SK-MEL-5 (cell line): ENCODE results near the gene GGA1. TPM values are rescaled to one million over a fixed set of nuclear protein-coding genes. Genes with fewer than 3 reads are reported as not detected.
A peak's percentile ranks its signal among the peaks of the same experiment; 100 is the strongest.
"Not testable (repeated sequence)": the region's sequence is repeated elsewhere in the genome, so short reads cannot be mapped to it uniquely, and the experiment has no call there.

Experiments
- DNase-seq: peaks from one replicate; pipeline ENCODE4 v3.0.0-alpha.2; 2016; ENCODE audit warnings: low read depth, low spot score
- in situ Hi-C: cut with HindIII; loops from 2 replicates; pipeline ENCODE4 v1.10.0; 2016; ENCODE audit warnings: low sequenced_read_pairs, high pct_unique_total_duplicates, low pct_unique_long_range_greater_than_20kb
- total RNA-seq: library from RNA; depleted of rRNA; stranded (reverse); fragments of >200 nt; shearing (Covaris generic); gene quantifications from 2 replicates; pipeline ENCODE4 v1.2.3, GENCODE V29; 2014

GGA1 gene
- total RNA-seq, 1 experiment from 2014 or later: 70.3 TPM

DNA sequence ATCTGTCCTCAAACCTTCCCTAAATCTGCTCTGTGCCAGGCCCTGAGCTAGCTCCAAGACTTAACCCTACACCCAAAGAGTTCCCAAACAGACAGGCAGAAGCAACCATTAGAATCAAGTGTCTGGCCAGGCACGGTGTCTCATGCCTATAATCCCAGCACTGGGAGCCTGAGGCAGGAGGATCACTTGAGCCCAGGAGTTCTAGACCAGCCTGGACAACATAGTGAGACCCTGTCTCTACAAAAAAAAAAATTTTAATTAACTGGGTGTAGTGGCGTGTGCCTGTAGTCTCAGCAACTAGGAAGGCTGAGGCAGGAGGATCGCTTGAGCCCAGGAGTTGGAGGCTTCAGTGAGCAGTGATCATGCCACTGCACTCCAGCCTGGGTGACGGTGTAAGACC is 47.9 kb downstream of the GGA1 start:
- DNase-seq, in situ Hi-C loops: not testable (repeated sequence)

DNA sequence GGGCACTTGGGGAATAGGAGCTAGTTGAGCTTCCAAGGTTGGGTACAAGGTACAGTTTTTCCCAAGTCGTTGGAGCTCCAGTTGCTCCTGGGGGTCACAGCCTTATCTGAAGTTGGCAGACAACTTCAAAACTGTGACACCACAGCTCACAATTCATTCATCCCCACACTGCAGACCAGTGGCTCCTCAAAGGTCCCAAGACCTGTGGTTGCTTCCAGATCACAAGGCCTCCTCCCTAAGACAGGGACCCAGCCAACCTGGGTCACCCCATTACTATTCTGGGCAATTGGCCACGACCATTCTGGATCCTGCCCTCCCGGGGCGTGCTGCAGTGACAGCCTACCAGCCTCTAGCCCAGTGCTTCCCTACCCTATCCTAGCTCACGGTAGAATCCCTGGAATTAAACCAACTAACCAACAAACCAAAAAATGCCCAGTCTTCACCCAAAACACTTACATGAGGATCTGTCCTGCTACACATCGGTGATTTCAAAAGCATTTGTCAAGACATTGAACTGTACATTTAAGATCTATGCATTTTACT is 49.0 kb downstream of the GGA1 start:
- peak; percentile 40 for DNase-seq
- in situ Hi-C loops: no loop called here

DNA sequence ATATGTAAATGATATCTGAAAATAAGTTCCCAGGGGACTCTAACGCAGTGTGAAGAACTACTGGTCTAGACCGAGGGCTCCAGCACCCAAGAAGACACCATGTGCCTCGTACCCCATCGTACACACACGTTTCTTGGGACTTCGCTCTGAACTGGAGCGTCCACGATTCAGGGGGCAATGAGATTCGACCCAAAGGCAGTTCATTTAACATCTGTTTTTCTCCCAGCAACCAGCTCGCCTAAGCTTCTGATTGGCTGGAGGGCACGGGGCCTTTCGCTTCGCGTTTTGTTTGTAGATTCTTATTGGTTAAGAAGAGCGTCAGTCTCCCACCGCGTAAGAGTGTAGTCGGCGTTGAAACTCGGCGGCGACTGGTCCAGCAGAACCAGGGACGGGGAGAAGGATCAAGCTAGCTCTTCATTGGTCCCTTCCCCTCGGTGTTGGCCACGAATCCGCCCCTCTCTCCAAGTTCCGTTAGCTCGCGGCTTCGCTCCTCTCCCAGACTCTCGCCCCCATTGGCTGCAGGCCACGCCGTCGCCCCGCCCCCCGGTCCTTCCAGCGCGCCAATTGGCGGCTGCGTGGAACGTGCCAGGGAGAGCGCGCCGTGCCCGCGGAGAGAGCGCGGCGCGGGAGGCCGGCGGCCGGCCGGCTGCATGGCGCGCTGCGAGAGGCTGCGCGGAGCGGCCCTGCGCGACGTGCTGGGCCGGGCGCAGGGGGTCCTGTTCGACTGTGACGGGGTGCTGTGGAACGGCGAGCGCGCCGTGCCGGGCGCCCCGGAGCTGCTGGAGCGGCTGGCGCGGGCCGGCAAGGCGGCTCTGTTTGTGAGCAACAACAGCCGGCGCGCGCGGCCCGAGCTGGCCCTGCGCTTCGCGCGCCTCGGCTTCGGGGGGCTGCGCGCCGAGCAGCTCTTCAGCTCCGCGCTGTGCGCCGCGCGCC is 49.8 kb downstream of the GGA1 start, which contains the start of gene PDXP:
Gene PDXP (plus strand): TSS at position 591 of the 933 bp plus-strand sequence. CDS start 60 bp downstream, at position 651.
- peak; percentile 100 for DNase-seq
- in situ Hi-C loops: no loop called here

DNA sequence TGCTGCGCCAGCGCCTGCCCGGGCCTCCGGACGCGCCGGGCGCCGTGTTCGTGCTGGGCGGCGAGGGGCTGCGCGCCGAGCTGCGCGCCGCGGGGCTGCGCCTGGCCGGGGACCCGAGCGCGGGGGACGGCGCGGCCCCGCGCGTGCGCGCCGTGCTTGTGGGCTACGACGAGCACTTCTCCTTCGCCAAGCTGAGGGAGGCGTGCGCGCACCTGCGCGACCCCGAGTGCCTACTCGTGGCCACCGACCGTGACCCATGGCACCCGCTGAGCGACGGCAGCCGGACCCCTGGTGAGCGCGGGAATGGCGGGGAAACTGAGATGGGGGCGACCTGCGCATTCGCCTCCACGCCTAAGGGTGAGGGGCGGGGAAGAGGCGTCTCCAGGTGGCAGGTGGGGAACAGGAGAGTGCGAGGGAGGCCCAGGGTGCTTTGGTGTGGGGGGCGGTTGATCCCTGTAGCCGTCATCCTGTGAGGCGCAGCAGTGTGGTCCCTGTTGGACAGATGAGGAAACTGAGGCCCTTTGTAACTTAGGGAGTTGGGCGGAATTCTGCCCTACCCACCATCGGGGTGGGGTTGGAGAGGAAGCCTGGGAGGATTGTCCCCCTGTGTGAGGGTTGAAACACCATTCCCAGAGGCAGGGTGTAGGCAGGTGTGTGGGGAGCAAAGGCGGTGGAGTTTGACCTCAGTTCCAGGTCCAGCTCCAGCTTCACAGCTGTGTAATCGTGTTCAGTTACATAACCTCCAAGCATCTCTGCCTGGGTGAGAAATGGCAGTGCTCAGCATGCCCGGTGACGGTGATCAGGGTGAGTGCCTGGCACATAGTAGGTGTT is 50.6 kb downstream of the GGA1 start:
- in situ Hi-C loops: no loop called here
- no peak for DNase-seq

DNA sequence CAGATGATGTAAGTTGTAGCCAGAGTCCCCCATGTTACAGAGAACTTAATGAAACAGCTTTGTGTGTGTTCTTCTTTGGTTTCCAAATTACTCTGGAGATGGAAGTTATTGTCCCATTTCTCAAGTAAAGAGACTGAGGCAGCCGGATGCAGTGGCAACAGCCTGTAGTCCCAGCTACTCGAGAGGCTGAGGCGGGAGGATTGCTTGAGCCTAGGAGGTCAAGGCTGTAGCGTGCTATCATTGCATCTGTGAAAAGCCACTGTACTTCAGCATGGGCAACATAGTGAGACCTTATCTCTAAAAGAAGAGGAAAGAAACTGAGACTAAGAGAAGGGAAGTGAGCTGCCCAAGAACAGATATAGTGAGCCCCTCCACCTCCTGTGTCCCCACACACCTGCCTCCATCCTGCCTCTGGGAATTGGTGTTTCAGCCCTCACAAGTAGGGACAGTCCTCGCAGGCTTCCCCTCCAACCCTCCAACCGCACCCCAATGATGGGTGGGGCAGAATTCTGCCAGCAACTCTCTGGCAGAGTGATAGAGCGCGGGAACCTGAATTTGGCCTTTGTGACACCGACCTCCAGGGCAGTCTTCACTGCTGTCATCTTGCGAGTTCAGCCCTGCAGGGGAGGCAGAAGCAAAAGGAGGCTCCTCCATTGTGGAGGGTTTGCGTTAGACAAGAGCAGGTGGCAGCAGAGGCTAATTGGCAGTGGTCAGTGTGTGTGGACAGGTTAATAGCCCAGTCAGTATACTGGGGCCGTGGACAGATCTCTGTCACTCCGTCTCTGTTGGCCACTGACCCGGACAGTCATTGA is 51.5 kb downstream of the GGA1 start:
- no peak for DNase-seq
- in situ Hi-C loops: no loop called here

DNA sequence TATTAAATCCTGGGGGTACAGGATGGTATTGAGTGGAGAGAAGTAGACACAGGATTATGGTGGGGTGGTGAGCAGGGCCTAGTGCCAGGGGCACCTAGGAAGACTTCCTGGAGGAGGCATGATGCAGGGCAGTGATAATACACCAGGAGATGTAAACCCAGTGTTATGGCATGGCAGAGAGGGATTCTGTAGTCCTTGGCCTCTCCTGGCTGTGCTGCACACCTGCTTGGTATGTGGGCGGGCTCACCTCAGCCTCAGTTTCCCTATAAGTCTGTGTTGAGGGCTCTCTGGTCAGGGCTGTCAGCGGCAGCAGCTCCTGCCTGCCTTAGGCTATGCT is 52.0 kb downstream of the GGA1 start:
- in situ Hi-C loops: no loop called here
- no peak for DNase-seq

DNA sequence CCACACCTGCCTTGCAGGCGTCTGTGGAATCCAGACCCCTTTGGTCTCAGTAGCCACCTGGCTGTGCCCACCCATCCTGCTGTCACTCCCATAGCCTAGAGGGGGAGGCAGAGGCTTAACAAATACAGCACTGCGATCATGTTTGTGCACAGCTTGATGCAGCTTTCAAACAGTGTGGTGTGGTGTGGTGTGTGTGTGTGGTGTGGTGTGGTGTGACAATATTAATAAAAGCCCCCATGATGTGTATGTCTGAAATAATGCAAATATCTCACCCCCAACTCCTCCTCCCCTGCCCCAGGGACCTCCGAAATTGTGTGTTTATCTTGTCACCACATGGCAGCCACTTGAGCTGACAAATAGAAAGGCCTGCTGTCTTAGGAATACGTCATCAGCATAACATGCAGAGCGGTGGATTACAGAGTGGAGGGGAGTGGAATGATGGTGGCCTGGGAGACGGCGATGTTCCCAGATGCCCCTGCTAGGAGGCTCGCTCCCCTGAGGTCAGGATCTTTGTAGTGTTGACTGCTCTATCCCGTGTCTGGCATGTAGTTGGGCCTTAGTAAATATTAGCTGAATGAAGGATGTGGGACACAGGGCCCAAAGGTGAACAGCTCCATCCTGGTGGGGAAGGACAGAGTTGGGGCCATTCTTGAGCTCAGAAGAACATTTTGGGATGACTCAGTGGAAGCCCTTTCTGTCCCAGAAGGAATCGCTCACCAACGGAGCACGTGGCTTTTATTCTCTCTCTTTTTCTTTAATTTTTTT is 52.7 kb downstream of the GGA1 start:
- in situ Hi-C loops: no loop called here
- peak; percentile 86 for DNase-seq

DNA sequence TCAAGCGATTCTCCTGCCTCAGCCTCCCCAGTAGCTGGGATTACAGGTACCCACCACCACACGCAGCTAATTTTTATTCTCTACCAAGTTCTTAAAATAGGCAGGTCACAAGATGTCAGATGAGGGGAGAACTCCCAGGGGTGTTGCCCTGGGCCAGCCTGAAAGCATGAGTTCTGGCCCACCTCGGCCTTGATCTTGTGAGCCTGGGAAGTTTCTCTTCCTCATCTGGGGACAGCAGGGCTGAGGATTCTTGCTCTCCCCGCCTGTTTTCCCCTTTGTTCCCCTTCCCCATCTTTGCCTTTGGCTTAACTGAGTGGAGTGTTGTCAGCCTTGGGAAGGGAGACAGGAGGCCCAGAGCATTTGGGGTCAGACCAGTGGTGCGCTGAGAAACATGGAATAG is 53.4 kb downstream of the GGA1 start:
- in situ Hi-C loops: no loop called here
- DNase-seq: no peak

DNA sequence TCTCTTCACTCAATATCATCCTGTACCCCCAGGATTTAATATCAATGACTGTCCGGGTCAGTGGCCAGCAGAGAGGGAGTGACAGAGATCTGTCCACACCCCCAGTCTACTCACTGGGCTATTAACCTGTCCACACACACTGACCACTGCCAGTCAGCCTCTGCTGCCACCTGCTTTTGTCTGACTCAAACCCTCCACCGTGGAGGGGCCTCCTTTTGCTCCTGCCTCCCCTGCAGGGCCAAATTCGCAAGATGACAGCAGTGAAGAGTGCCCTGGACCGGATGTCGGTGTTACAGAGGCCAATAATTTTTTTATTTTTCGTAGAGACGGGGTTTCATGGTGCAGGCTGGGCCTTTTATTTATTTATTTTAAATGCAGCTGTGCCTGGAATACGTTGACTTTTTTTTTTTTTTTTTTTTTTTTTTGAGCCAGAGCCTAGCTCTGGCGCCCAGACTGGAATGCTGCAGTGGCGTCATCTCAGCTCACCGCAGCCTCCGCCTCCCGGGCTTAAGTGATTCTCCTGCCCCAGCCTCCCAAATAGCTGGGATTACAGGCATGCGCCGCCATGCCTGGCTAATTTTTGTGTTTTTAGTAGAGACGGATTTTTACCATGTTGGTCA is 55.0 kb downstream of the GGA1 start:
- in situ Hi-C loops: no loop called here
- no peak for DNase-seq

DNA sequence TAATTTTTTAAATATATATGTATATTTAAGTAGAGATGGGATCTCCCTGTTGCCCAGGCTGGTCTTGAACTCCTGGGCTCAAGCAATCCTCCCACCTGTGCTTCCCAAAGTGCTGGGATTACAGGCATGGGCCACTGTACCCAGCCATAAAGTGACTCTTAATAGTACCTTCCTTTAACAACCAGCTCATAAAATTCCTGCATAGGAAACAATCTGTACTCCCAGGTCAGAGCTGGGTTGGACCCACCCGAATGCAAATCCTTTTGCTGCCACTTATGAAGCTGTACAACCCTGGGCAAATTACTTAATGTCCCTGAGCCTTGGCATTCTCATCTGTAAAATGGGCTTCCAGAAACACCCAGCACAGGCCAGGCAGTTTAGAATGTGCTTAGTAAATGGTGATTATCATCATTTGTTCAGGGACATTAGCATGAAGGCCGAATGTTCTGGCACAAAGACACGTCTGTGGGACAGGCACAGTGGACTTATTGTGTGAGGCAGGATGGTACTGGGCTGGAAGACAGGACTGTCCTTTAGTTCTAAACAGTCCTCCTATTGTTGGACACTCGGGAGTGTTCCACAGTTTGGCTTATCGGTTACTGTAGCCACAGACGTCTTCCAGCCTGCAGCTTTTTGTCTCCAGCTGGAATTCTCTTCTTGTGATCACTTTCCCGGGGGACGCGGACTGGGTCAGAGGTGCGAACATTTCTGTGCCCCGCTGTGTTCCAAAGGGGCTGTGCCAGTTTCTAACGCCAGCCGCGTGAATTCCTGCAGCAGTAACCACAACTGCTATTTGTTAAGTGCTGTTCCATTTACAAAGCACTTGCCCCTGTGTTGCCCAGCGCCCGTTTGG is 55.8 kb downstream of the GGA1 start:
- peak; percentile 100 for DNase-seq
- in situ Hi-C loops: no loop called here

DNA sequence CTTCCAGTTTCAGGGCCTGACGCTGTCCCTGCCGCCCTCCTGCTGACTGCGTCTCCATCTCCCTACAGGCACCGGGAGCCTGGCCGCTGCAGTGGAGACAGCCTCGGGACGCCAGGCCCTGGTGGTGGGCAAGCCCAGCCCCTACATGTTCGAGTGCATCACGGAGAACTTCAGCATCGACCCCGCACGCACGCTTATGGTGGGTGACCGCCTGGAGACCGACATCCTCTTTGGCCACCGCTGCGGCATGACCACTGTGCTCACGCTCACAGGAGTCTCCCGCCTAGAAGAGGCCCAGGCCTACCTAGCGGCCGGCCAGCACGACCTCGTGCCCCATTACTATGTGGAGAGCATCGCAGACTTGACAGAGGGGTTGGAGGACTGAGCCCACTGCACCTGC is 56.9 kb downstream of the GGA1 start:
- DNase-seq: no peak
- in situ Hi-C loops: no loop called here

DNA sequence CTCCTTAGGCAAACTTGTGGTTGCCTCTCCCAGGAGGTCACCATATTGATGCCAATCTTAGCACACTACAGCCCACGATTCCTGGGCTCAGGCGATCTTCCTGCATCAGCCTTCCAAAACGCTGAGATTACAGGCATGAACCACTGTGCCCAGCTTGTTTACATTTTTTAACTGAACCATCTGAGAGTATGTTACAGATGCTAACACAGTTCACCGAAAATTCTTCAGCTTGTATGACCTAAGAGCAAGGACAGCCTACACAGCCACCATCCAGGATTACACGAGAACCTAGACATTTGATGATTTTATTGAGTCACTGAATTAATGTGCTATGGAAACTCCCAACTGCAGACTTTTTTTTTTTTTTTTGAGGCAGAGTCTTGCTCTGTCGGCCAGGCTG is 61.0 kb downstream of the GGA1 start:
- no peak for DNase-seq
- in situ Hi-C loops: no loop called here

DNA sequence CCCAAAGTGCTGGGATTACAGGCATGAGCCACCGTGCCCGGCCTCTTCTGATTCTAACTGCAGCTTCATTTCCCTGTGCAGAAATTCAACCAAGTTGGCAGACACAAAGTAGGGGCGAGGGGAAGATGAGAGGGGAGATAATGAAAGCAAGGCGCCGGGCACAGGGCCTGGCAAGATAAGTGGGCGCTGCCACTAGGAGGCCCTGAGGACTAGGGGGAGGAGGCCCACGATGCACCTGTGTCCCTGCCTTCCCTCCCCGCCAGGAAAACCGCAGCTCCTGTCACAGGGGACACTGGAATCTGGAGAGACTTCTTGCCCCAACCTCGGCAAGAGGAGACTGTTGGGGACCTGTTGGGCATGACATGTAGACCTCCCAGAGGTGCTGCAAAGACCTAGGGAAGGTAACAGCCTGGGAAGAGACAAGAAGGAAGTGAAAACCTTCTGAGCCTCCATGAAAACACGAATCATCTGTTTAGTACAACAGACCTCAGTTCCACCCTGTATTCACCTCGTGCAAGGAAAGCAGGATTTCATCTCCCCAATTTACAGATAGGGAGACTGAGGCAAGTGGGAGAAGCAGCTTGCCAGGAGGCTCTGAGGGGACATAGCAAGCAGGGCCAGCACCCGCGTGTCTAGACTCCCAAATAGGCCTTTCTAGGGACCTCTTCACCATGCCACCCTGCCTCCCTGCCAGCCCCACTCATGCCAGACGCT is 63.7 kb downstream of the GGA1 start:
- in situ Hi-C loops: no loop called here
- DNase-seq: no peak

DNA sequence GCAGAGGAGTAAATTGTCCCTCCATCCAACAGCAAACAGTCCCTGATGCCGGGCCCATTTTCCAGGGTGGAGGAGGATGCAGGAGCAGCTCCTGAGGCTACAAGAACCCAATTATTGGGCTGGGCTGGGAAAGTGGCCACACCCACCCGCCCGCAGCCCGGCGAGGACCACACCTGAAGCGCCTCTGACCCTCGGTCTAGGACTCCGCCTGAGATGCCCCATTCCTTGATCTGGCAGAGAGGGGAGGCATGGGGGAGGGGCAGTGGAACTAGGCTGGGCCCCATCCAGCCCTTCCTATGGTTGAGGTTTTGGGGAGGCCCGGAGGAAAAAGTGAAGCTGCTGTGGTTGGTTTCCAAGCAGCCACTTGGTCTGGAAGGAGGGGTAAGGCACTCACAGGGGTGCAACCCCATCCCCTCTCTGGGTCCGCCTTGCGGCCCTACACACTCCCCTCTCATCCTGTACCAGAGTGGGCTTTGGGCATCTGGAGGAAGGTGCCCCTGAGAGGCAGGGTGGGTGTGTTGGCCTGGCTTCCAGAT is 64.4 kb downstream of the GGA1 start:
- in situ Hi-C loops: no loop called here
- no peak for DNase-seq

DNA sequence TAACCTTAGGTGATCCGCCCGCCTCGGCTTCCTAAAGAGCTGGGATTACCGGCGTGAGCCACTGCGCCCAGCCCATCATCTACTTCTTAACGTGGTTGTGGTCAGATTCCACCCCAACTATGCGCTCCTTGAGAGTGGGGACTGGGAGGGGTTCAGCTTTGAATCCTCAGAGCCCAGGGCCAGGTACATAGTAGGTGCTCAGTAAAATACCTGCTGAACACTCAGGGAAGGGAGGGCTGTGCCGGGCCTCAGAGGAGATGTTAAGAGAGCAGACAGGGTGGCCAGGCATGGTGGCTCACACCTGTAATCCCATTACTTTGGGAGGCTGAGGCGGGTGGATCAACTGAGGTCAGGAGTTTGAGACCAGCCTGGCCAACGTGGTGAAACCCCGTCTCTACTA is 65.6 kb downstream of the GGA1 start:
- in situ Hi-C loops: no loop called here
- no peak for DNase-seq
